DMS114 treated with DMSO at 0.1 percent for 48 hours (cell line): ENCODE results near the gene CGNL1.

Source experiments
- DNase-seq: peaks from one replicate; lab custom pipeline; 2025; ENCODE audit not compliant: unreplicated experiment; lab: John Stamatoyannopoulos, UW

CGNL1 gene

GRCh38 chr15:57495554-57496165 lies 119.4 kb downstream of the CGNL1 start:
- DNase-seq, result no peak

- DNase-seq, result no peak
Measured at GRCh38 chr15:57496594-57496945, 120.3 kb downstream of the CGNL1 start.

- no peak for DNase-seq
Measured at GRCh38 chr15:57496946-57497869, 120.9 kb downstream of the CGNL1 start.

DNA sequence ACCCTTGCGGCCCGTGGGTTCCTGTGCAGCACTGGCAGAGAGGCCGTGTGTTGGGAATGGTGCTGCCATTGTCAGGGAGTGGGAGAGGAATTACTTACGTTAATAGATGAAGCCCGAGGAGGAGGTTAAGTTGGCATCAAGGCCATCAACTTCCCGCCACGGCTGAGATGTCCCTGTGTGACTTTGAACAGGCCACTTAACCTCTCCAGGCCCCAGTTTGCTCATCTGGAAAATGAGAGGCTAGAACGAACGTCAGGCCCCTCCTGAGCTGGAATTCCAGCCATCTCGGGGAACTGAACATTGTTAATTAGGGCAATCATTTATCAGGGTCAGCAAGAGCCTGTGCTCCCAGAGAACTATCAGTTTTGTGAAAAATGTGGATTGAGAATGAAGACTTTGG lies 124.0 kb downstream of the CGNL1 start:
- DNase-seq, result no peak

DNA sequence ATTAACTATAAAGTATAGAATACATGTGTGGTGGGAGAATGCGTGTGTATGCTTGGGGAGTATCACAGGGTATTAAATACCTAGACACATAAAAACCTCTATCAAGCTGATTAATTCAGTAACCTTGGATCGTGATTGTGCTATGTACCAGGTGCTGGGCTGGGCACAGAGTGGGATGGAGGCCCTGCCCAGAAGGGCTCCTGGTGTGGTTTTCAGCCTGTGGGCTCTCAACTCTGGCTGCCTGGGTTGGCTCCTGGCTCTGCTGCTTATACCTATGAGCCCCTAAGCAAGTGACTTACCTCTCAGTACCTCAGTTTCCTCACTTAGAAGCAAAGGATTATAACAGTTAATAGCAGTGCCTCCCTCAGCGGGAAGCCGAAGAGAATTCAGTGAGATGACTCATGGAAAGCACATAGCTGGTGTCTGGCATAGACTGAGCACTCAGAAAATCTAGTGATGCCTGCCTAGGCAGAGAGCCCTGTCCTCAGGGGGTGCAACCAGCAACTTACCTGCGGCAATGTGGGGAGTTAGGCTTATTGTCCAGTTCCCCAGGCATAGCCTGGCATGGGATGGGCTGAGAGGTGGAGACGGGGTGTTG lies 124.8 kb downstream of the CGNL1 start:
- DNase-seq, result no peak

GRCh38 chr15:57502116-57502515 lies 125.8 kb downstream of the CGNL1 start:
- DNase-seq, result no peak

- no peak for DNase-seq
Measured at GRCh38 chr15:57503051-57503702, 126.9 kb downstream of the CGNL1 start.

DNA sequence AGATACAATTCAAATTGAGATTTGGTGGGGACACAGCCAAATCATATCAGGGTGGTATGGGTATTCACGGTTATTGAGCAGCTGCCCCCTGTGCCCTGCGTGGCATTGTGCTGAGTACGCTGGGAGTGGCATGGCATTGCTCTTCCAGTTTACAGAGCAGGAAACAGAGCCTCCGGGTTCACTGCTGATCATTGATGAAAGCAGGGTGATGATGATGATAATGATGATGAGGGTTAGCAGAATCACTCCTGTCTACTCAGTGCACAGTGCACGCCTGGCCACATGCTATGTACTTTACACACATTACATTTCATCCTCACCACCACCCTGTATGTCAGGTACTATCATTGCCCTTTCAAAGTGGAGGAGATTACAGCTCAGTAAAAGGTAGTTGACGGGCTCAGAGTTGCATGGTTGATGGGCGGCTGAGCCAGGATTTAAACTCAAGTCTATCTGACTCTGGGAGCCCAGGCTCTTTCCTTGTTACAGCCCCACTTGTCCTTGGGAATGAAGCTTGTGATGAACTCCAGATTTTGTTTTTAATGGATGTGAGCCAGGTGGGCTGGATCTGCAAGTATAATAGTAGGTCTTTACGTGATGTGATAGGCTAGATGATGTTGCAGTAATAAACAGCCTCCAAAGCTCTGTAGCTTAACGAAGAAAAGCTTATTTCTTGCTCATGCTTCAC lies 127.8 kb downstream of the CGNL1 start:
- DNase-seq, result no peak

- DNase-seq, result no peak
Measured at GRCh38 chr15:57504599-57504940, 128.3 kb downstream of the CGNL1 start.

DNA sequence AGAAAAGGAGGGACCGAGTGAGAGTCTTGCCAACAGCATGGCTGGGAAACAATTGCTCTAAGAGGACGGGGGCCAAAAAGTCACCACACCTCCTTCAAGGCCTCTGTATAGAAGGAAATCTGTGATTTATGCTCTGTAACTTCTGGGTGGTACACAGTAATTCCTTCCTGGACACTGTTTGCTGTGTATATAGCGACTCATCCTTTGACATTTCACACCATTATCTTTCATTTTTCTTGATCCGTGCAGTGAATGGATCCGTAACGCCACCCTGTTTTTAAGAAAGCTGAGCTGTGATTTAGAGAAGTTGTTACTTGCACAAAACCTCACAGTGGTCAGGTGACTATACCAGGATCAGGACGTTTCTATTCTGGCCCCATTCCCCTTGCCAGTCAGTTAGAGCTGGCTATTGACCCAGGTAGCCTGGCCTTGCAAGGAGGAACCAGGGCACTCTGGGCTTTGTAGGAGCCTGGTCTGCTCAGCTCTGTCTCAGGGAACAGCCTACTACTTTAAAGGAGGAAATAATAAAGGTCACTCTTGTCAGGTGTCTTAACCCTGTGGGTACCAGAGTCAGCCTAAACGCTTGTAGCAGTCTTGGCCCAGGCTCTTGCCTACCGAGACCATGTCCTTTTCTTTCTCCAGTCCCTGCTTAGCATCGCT lies 128.9 kb downstream of the CGNL1 start:
- no peak for DNase-seq

DNA sequence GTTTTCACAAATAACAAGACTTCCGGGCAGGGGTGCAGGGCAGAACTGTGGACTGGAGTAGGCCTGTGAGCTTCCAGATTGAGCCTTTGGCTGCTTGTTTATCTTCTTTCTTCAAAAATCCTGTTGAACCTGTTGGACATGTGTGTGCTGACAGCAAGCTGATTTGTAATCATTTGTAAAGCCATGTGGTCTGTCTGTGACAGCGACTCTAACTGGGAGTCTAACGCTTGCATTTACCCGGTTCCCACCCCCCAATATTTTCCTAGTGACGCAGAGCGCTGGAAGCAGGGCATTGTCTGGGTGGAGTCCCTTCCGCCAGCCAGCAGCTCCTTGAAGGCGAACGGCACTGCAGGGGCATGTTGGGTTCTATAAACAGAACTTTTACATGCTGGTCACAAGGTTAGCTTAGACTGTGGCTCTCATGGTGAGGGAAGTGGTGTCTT lies 129.7 kb downstream of the CGNL1 start:
- DNase-seq, result no peak

DNA sequence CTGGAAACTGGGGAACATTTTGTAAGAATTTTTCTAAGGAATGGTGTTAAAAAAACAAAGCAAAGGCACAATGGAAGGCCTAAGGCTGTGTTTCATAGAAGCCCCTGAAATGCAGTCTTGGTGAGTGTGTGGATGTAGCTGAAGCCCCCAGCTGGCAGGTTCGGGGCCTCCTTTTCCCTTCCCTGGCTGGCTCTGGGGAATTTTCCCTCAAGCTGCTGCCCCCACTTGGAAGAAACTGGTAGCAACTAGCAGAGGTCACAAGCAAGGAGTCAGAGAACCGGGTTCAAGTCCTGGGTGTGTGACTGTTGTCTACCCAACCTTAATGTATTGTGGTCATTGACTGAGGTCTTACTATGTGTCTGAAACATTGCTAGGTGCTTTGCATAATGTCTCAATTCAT lies 130.1 kb downstream of the CGNL1 start:
- no peak for DNase-seq

- no peak for DNase-seq
Measured at GRCh38 chr15:57507111-57507510, 130.8 kb downstream of the CGNL1 start.

DNA sequence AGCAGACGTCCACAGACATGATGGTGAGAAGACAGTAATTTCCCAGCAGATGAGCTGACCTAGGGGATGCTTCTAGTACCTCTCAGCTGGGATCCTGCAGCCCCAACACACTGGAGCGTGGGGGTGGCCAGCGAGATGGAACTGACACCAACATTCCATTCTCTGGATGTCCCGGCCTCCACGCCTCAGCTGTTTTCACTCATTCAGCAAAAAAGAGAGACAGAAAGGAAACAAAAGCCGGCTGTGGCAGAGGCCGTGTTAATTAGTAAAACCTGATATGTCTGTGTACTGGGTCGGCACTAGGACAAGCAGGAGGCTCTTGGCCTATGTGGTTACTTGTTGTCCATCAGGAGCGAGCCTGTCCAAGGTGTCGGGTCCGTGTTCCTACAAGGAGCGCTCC lies 132.8 kb downstream of the CGNL1 start:
- DNase-seq, result no peak

DNA sequence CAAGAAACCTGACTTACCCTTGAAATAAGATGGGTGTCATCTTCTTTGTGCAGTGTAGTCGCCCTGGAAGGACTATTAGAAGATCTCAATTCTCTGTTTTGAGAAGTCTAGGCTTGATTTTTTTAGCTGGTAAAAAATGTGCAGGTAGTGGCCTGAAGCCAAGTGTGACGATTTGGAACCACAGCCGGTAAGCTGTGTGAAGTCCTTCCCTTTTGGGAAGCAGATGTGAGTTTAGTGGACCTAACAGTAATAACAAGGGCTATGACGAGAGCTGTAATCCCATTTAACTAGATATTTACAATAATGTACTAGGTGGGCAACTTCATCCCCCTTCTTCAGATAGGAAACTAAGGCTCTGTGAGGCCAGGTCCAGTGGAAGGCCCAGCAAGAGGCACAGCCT lies 133.7 kb downstream of the CGNL1 start:
- DNase-seq, result no peak

- DNase-seq, result no peak
Measured at GRCh38 chr15:57510647-57511046, 134.3 kb downstream of the CGNL1 start.

GRCh38 chr15:57516327-57517029 lies 140.2 kb downstream of the CGNL1 start:
- no peak for DNase-seq

- DNase-seq, result no peak
Measured at GRCh38 chr15:57517030-57517671, 140.8 kb downstream of the CGNL1 start.

DNA sequence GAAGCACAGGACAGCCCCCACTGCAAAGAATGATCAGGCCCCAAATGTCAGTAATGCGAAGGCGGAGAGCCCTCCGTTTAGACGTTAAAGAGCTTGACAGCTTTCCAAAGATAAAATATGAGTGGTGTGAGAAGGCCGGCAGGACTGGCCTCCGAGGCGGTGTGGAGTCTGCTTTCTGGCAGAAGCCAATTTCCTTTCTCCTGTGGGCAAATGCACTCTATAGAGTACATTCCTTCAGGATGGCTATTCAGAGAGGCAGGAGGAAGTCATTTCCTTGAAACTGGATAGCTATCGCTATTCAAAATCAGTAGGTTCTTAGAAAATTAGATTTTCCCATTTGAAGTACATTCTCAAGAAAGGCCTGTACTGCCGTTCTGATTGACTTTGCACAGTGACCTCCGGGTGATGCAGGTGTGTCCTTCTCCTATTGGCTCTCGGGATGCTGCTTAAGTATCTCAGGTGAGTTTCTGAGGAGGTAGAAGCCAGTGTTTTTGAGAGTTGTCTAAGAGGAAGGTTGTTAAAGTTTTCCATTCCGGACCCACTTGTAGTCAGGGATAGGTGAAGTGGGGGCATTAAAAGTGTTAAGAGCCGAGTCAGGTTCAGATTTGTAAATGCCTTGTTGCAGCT lies 142.6 kb downstream of the CGNL1 start:
- no peak for DNase-seq
